Measurements from ENCODE around the gene KCNN1. TPM values are rescaled to one million over a fixed set of nuclear protein-coding genes. Genes with fewer than 3 reads are reported as not detected.
"Not testable (repeated sequence)": the region's sequence is repeated elsewhere in the genome, so short reads cannot be mapped to it uniquely, and the experiment has no call there.

The KCNN1 gene
- total RNA-seq, 1 donor from 2014 or later, result not detected

DNA sequence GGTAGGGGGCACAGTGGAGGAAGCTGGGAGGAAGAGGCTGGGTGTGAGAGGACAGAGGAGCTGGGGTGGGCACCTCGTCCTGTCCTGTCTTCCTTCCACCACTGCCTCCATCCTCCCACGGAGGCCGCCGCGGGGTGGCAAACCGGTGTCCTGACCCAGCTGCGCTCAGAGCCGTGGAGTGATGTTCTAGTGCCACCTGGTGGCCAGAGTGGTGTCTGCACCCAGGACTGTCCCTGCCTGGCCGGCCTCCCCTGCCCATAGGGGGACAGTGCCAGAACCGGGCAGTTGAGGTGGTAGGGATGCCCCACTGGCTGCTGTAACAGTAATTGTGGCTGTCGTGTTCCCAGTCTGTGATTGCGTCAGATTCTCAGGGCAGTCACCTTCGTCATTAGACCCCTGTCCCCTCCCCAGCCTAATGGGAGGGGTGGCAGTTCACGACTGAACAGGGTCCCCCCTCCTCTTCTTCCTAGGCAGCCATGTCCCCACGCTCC, 30.0 kb downstream of the KCNN1 start:
- no peak overlapping the region for H3K27ac Mint-ChIP-seq
- H3K4me1 Mint-ChIP-seq, result peaks cover 12% of the 10 kb centered on the region
- no peaks in the 10 kb centered on the region for H3K9me3 Mint-ChIP-seq
- H3K4me3 Mint-ChIP-seq, result no peak overlapping the region
- H3K36me3 Mint-ChIP-seq (ENCODE audit: low read depth), result peaks cover 4% of the 10 kb centered on the region
- H3K27me3 Mint-ChIP-seq, result peaks cover 4% of the 10 kb centered on the region
- intact Hi-C loops (cut with micrococcal nuclease), result loop anchor here (1.0 kb wide), 3 partner anchors 51 to 138 kb away; partner anchors contain the start of gene RPL18A
- DNase-seq, result peak; percentile 96

DNA sequence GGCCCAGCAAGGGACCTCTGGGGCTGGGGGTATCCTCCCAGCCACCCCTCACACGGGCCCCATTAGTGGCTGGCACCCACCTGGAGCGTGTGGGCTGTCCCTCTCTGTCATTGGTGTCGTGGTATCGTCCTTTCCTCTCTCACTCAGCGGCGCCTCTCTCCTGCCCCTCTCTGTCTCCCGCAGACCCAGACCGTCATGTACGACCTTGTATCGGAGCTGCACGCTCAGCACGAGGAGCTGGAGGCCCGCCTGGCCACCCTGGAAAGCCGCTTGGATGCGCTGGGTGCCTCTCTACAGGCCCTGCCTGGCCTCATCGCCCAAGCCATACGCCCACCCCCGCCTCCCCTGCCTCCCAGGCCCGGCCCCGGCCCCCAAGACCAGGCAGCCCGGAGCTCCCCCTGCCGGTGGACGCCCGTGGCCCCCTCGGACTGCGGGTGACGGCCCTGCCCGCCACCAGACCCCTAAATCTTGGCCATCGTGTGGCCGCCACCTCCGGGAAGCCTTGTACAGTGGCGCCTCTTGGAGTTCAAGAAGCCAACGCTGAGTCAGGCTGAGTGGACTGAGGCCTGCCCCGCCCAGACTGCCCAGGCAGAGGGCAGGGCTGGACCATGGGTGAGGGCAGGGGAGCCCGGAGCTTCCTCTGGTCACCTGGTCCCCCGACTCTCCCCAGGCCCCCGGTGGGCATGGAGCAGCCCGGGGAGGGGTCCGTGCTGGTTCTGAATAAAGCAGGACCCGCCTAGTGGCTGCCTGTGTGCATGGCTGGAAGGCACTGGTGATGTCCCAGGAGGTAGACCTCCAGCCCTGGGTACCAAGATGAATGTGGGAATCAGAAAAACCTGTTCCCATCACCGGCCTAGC, 31.3 kb downstream of the KCNN1 start:
- DNase-seq, result no peak
- Mint-ChIP-seq H3K4me3 (no peak overlapping the region), H3K27ac (no peak overlapping the region), H3K36me3 (ENCODE audit: low read depth) (peaks cover 14% of the 10 kb centered on the region), H3K9me3 (no peaks in the 10 kb centered on the region), H3K27me3 (peaks cover 4% of the 10 kb centered on the region), H3K4me1 (peaks cover 15% of the 10 kb centered on the region)
- intact Hi-C loops (cut with micrococcal nuclease), result loop anchor here (1.0 kb wide), 2 partner anchors 52 to 60 kb away; no protein-coding TSS in a partner anchor

DNA sequence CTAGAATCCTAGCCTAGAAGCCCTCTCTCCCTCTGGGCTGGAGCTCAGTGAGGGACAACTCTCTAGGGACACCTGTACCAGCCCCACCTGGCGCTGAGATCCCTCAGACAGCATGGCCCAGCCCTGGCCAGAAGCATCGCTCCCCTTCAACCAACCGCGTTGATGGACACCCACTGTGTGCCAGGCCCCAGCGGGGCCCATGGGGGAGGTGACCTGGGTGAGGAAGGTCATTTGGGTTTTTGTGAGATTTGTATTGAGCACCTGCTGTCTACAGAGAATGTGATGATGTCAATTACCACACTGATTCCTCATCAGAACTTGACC, 31.9 kb downstream of the KCNN1 start:
- Mint-ChIP-seq H3K27me3 (peaks cover 4% of the 10 kb centered on the region), H3K4me1 (peaks cover 15% of the 10 kb centered on the region), H3K27ac (peak overlapping the region; percentile 71), H3K36me3 (ENCODE audit: low read depth) (peaks cover 15% of the 10 kb centered on the region), H3K4me3 (peak overlapping the region; percentile 21), H3K9me3 (no peaks in the 10 kb centered on the region)
- intact Hi-C loops (cut with micrococcal nuclease), result no loop called here
- no peak for DNase-seq

DNA sequence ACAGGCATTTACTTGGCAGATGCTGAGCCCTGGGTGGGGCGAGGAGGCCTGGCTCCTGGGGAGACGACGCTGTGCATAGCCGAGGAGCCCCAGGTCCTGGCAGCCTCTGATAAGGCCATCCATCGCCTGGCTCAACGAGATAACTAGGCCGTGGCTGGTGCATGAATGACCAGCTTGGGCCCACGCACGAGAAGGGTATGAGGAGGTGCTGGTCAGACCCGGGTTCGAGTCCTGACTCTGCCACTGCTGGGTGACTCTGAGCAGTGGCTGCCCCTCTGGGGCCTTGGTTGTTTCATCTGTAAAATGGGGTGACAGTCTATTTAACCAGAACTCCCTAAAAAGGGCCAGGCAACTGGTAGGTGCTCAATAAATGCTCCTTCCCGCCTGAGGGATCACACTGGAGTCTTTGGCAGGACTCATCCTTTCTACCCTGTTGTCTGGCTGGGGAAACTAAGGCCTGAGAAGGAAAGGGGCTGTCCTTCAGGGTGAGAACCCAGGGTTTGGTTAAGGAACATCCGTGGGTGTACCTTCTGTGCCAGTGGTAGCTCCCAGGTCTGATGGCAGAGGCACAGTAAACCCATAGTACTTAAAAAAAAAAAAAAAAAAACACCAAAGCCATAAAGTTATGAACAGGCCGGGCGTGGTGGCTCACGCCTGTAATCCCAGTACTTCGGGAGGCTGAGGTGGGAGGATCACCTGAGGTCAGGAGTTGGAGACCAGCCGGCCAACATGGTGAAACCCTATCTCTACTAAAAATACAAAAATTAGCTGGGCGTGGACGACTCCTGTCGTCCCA, 33.0 kb downstream of the KCNN1 start:
- peak overlapping the region; percentile 99 for H3K27ac Mint-ChIP-seq

DNA sequence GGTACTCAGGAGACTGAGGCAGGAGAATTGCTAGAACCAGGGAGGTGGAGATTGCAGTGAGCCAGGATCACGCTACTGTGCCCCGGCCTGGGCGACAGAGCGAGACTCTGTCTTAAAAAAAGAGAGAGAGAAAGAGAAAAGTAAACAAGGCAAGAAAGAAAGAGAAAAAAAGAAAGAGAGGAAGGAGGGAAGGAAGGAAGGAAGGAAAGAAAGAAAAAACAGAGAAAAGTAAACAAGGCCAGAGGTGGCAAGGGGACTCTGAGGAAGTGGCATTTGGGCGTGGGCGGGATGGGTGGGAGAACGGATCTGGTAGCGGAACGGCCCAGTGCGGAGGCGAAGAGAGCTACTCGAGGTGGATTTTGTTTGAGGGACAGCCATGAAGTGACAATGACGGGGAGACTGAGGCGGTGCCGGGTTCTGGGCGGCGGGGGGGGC, 33.6 kb downstream of the KCNN1 start:
- intact Hi-C loops (cut with micrococcal nuclease), result loop anchor here (2.0 to 10.0 kb wide), 2 partner anchors 126 to 294 kb away; no protein-coding TSS in a partner anchor
- H3K4me1 Mint-ChIP-seq, result peaks cover 15% of the 10 kb centered on the region
- H3K9me3 Mint-ChIP-seq, result no peaks in the 10 kb centered on the region
- DNase-seq, result no peak
- peak overlapping the region; percentile 87 for H3K4me3 Mint-ChIP-seq
- peaks cover 17% of the 10 kb centered on the region for H3K36me3 Mint-ChIP-seq (ENCODE audit: low read depth)
- H3K27me3 Mint-ChIP-seq, result peaks cover 2% of the 10 kb centered on the region
- peak overlapping the region; percentile 99 for H3K27ac Mint-ChIP-seq

More for the DNA sequence above, 33.0 kb downstream of the KCNN1 start:
- no peak for DNase-seq
- no peaks in the 10 kb centered on the region for H3K9me3 Mint-ChIP-seq
- intact Hi-C loops (cut with micrococcal nuclease), result loop anchor here (2.0 to 10.0 kb wide), 2 partner anchors 125 to 295 kb away; no protein-coding TSS in a partner anchor
- H3K4me1 Mint-ChIP-seq, result peaks cover 15% of the 10 kb centered on the region
- H3K36me3 Mint-ChIP-seq (ENCODE audit: low read depth), result peaks cover 15% of the 10 kb centered on the region
- peak overlapping the region; percentile 87 for H3K4me3 Mint-ChIP-seq
- peaks cover 2% of the 10 kb centered on the region for H3K27me3 Mint-ChIP-seq

DNA sequence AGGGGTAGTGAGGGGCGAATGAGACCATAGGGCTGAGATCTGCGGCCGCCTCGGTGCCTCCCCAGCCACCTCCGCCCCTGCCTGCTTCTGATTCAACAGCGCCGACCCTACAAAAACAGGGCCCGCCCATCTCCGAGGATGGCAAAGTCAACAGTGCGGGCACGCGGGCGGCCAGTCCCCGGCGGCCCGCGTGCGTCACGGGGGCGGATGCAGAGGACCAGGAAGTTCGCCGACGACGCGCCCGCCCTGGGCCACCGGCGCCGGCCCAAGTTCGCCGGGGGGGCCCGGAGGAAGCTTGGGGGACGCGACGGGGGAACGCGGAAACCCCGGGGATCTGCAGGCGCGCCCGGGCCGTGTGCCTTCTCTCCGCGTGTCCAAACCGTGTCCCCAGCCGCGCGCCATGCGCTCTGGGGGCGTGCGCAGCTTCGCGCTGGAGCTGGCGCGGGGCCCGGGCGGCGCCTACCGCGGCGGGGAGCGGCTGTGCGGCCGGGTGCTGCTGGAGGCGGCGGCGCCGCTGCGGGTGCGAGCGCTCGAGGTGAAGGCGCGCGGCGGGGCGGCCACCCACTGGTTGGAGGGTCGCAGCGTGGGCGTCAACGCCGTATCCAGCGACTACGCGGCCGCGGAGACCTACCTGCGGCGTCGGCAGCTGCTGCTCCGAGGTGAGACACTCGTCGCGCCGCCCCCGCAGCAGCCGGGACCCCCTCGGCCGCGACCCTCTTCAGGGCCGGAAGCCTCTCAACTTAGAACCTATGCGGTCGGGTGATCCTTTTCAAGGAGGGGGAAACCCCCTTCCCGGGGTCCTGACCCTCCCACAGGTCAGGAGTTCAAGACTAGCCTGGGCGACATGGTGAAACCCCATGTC, 34.2 kb downstream of the KCNN1 start:
- peaks cover 17% of the 10 kb centered on the region for H3K36me3 Mint-ChIP-seq (ENCODE audit: low read depth)
- intact Hi-C loops (cut with micrococcal nuclease), result loop anchor here (2.0 to 10.0 kb wide), 2 partner anchors 126 to 294 kb away; no protein-coding TSS in a partner anchor
- no peaks in the 10 kb centered on the region for H3K27me3 Mint-ChIP-seq
- peak overlapping the region; percentile 99 for H3K27ac Mint-ChIP-seq
- peak overlapping the region; percentile 93 for H3K4me3 Mint-ChIP-seq
- no peaks in the 10 kb centered on the region for H3K9me3 Mint-ChIP-seq
- H3K4me1 Mint-ChIP-seq, result peaks cover 15% of the 10 kb centered on the region
- peak; percentile 97 for DNase-seq

DNA sequence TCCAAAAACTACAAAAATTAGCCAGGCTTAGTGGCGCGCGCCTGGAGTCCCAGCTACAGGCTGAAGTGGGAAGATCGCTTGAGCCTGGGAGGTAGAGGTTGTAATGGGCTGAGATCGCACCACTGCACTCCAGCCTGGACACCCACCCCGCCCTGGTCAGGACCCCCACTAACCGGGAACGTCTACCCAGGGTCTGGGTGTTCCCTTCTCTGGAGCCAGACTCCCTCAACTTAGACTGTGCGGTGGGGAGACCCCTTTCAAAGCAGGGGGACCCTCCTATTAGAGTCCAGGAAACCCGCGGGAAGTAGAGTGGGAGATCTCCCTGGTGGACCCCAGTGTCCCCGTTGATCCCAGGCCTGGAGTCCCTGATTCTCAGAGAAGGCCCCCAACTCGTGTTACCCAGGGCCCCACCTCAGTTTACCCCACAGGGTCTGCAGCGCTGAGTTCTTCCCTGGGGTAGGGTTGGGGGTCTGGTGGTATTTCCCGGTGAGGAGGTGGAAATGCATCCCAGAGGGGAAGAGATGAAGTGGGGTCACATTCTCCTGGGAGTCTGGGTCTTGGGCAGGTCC, 35.0 kb downstream of the KCNN1 start:
- H3K27me3 Mint-ChIP-seq, result no peaks in the 10 kb centered on the region
- H3K9me3 Mint-ChIP-seq, result no peaks in the 10 kb centered on the region
- peaks cover 22% of the 10 kb centered on the region for H3K36me3 Mint-ChIP-seq (ENCODE audit: low read depth)
- H3K4me1 Mint-ChIP-seq, result peaks cover 17% of the 10 kb centered on the region
- H3K4me3 Mint-ChIP-seq, result peak overlapping the region; percentile 93
- peak overlapping the region; percentile 93 for H3K27ac Mint-ChIP-seq
- no peak for DNase-seq
- intact Hi-C loops (cut with micrococcal nuclease), result loop anchor here (2.0 to 10.0 kb wide), 2 partner anchors 127 to 293 kb away; no protein-coding TSS in a partner anchor

DNA sequence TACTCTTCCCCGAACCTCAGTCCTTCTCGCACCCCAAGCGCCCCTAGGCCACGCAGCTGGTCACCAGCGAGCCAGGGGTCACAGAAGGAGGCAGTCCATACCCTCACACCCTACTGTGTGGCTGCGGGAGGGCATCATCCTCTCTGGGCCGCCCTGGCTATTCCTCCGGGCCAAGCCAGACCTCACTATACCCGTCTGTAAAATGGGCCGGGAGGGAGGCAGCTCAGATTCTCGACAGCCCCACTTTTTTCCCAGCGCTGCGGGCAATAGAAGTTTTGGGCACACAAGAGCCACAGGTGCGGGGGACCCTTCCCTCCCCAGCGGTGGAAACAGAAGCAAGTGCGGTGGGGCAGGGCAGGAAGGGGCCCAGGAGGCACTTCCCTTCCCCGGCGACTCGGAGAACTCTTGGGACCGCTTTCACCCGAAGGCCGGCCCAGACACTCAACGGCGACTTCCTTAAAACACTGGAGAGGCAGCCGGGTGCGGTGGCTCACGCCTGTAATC, 35.5 kb downstream of the KCNN1 start:
- Mint-ChIP-seq H3K27ac (peak overlapping the region; percentile 66), H3K36me3 (ENCODE audit: low read depth) (peaks cover 26% of the 10 kb centered on the region), H3K4me3 (peak overlapping the region; percentile 93), H3K9me3 (no peaks in the 10 kb centered on the region), H3K4me1 (peaks cover 18% of the 10 kb centered on the region), H3K27me3 (no peaks in the 10 kb centered on the region)
- intact Hi-C loops (cut with micrococcal nuclease), result loop anchor here (10.0 kb wide), 1 partner anchor 292 kb away; no protein-coding TSS in a partner anchor
- peak; percentile 75 for DNase-seq

DNA sequence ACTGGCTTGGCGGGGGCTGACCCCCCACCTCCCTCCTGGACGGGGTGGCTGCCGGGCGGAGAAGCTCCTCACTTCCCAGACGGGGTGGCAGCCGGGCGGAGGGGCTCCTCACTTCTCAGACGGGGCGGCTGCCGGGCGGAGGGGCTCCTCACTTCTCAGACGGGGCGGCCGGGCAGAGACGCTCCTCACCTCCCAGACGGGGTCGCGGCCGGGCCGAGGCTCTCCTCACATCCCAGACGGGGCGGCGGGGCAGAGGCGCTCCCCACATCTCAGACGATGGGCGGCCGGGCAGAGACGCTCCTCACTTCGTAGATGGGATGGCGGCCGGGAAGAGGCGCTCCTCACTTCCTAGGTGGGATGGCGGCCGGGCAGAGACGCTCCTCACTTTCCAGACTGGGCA, 38.8 kb downstream of the KCNN1 start:
- not testable (repeated sequence) for H3K4me3 Mint-ChIP-seq, H3K9me3 Mint-ChIP-seq, H3K27me3 Mint-ChIP-seq, DNase-seq, H3K27ac Mint-ChIP-seq
- peaks cover 25% of the 10 kb centered on the region for H3K4me1 Mint-ChIP-seq
- H3K36me3 Mint-ChIP-seq (ENCODE audit: low read depth), result peaks cover 45% of the 10 kb centered on the region
- intact Hi-C loops (cut with micrococcal nuclease), result loop anchor here (5.0 to 10.0 kb wide), 2 partner anchors 162 to 289 kb away; no protein-coding TSS in a partner anchor

DNA sequence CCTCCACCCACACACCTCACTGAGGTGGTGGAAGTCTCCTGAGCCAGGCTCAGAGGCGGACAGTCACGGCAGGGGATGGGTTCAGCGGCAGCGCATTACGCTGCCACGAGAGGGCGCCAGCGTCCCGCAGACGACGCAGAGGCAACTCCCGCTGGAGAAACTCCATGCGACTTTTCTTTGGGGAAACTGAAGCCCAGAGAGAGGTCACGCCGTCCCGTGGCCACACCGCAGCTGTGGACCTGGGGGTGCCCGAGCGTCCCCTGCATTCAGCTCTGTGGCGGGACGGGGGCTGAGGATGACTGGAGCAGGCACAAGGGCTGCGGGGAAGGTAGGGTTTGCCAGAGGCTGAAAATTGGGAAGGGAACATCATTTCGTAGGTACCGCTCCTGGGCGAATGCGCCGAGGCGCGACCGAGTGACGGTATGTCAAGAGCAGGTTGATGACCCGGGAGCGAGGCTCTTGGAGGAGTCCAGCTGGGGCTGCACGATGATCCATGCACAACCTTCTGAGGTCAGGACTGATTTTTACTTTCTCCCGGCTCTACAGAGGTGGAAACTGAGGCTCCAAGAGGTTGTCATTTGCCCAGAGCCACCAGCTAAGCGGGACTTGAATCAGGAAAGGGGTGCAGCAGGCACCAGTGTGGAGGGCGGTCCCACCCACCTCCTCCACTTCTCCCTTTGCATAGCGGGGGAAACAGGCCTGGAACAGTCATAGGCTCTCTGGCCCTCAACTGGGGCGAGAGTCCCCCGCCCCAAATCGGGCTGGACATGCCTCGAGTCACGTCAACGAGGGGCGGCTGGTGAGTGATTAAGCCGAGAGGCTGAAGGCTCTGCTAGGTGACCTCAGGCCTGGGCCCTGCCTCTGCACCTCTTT, 40.4 kb downstream of the KCNN1 start:
- H3K27ac Mint-ChIP-seq, result peak overlapping the region; percentile 93
- no peaks in the 10 kb centered on the region for H3K27me3 Mint-ChIP-seq
- no peaks in the 10 kb centered on the region for H3K9me3 Mint-ChIP-seq
- peaks cover 33% of the 10 kb centered on the region for H3K4me1 Mint-ChIP-seq
- H3K4me3 Mint-ChIP-seq, result peak overlapping the region; percentile 92
- peaks cover 51% of the 10 kb centered on the region for H3K36me3 Mint-ChIP-seq (ENCODE audit: low read depth)
- intact Hi-C loops (cut with micrococcal nuclease), result loop anchor here (1.0 to 10.0 kb wide), 3 partner anchors 51 to 288 kb away; no protein-coding TSS in a partner anchor
- peak; percentile 96 for DNase-seq

DNA sequence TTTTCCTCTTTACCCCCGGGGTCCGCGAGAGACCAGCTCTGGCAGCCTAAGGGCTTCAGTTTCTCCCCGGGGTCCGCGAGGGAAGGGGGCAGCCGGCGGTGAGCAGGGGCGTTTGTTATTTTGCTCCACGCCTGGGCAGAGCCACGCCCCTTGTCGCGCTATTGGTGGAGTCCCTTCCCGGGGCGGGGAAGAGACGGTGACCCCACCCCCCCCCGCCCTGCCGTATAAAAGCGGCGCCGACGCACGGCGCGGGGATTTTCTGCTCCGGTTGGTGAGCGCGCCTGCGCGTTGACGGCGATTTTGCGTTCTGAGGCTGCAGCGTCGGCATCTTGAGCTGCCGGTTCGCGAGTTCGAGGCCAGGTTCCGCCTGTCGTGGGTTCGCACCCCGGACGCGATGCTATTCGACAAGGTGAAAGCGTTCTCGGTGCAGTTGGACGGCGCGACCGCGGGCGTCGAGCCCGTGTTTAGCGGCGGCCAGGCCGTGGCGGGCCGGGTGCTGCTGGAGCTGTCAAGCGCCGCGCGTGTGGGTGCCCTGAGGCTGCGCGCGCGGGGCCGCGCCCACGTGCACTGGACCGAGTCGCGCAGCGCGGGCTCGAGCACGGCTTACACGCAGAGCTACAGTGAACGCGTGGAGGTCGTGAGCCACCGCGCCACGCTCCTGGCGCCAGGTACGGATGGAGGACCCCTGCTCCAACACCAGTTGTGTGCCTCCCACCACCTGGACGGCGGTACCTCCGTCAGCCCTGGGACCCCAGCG, 41.2 kb downstream of the KCNN1 start, which contains the start of gene ARRDC2:
Gene ARRDC2, plus strand, starts transcription at position 254 of the 757 bp plus-strand sequence. Its CDS starts 141 bp downstream, at position 395.
- Mint-ChIP-seq H3K4me3 (peak within 1 kb of the TSS; percentile 92), H3K36me3 (ENCODE audit: low read depth) (peaks cover 51% of the 10 kb centered on the region), H3K27ac (peak within 1 kb of the TSS; percentile 93), H3K4me1 (peaks cover 34% of the 10 kb centered on the region), H3K27me3 (no peaks in the 10 kb centered on the region), H3K9me3 (no peaks in the 10 kb centered on the region)
- intact Hi-C loops (cut with micrococcal nuclease), result loop anchor here (1.0 to 10.0 kb wide), 4 partner anchors 37 to 287 kb away; no protein-coding TSS in a partner anchor
- DNase-seq, result peak; percentile 96

Data from activated CD4-positive, alpha-beta T cell treated with anti-CD3 and anti-CD28 coated beads, Interleukin-2, amount 10 ng/mL, durations not matched to agents 24 days and 14 days (primary cell).